Small intestine (tissue), 7 donors: ENCODE results near the gene CD6. TPM values are rescaled to one million over a fixed set of nuclear protein-coding genes. Genes with fewer than 3 reads are reported as not detected.
A peak's percentile ranks its signal among the peaks of the same experiment; 100 is the strongest.

Experiments used
- DNase-seq, 2 donors: peaks; one replicate each; pipeline versions ENCODE4 v3.0.0 to v3.0.0-alpha.2; 2013
- FAIRE-seq: peaks from 2 replicates; lab custom pipeline; 2012; peaks lifted over from hg19 to GRCh38; lab: Jason Lieb, UNC
- H3K27ac ChIP-seq, 3 donors: one replicate each; pipeline ENCODE4 v1.5.1; 2013; ENCODE audit warnings: low read length in 2 of 3, mild to moderate bottlenecking in 2 of 3, control low read depth in 1 of 3, inconsistent platforms in 1 of 3, low read depth in 1 of 3, moderate library complexity in 1 of 3
- H3K27me3 ChIP-seq, 3 donors: one replicate each; pipeline ENCODE4 v1.6.1; 2013; ENCODE audit warnings: low read length in 3 of 3, inconsistent platforms in 1 of 3; ENCODE audit not compliant: control insufficient read depth in 3 of 3, insufficient read depth in 3 of 3
- H3K36me3 ChIP-seq, 3 donors: one replicate each; pipeline ENCODE4 v1.6.1; 2013; ENCODE audit warnings: low read length in 3 of 3, inconsistent platforms in 1 of 3, low read depth in 1 of 3, mild to moderate bottlenecking in 1 of 3, moderate library complexity in 1 of 3; ENCODE audit not compliant: control insufficient read depth in 3 of 3, insufficient read depth in 2 of 3
- H3K4me1 ChIP-seq, 3 donors: one replicate each; pipeline ENCODE4 v1.6.1; 2013; ENCODE audit warnings: low read length in 2 of 3, inconsistent platforms in 1 of 3, low read depth in 1 of 3, mild to moderate bottlenecking in 1 of 3, moderate library complexity in 1 of 3; ENCODE audit not compliant: control insufficient read depth in 3 of 3, insufficient read depth in 2 of 3
- H3K4me3 ChIP-seq, 3 donors: one replicate each; pipeline ENCODE4 v1.5.1; 2013; ENCODE audit warnings: low read length in 3 of 3, control low read depth in 1 of 3, inconsistent platforms in 1 of 3, low read depth in 1 of 3, mild to moderate bottlenecking in 1 of 3, moderate library complexity in 1 of 3
- H3K9me3 ChIP-seq, 2 donors: one replicate each; pipeline ENCODE4 v1.6.1; 2013; ENCODE audit warnings: low read depth in 1 of 2, low read length in 1 of 2; ENCODE audit not compliant: control insufficient read depth in 2 of 2, insufficient read depth in 1 of 2
- WGBS, 3 donors: extraction: QIAGEN DNeasy Blood & Tissue Kit; methylation state at CpG; one replicate each; pipeline ENCODE4 v1.1.7; 2013; 5-methylcytosine and 5-hydroxymethylcytosine counted together
- polyA plus RNA-seq, 4 donors: library from polyadenylated mRNA; stranded (reverse) in 3 of 4; unstranded in 1 of 4; fragments of 200-250 nt in 3 of 4; fragments of 120-200 nt in 1 of 4; gene quantifications; one replicate each; pipeline versions ENCODE4 v1.2.1 to v1.2.3, GENCODE V29; 2013
- donor health status: healthy with polysubstance abuse.
- donor health status: control.
- donor health status: control.
- donor health status: Bipolar disorder and iron deficiency.
- donor health status: healthy.

Gene CD6
- polyA plus RNA-seq, 4 donors, result 1.3 to 5.1 (median 1.7) TPM

GRCh38 chr11:61042961-61043540 lies 71.6 kb downstream of the CD6 start:
- DNase-seq (no peak), FAIRE-seq (no peak)
- Histone ChIP-seq H3K27me3 (no peaks in the 10 kb centered on the region), H3K4me1 (peaks cover 0 to 7% (median 0%) of the 10 kb centered on the region in 3 donors), H3K4me3 (no peak overlapping the region), H3K9me3 (no peaks in the 10 kb centered on the region), H3K36me3 (no peaks in the 10 kb centered on the region), H3K27ac (peak overlapping the region in 2 of 3 donors; percentile 14 to 25)
- 82 to 89% (median 88%) methylated on average over 14 of the region's 14 CpGs for WGBS, 3 donors

- Histone ChIP-seq H3K27me3 (peaks cover 0 to 2% (median 0%) of the 10 kb centered on the region in 3 donors), H3K36me3 (no peaks in the 10 kb centered on the region), H3K27ac (no peak overlapping the region), H3K4me1 (peaks cover 0 to 7% (median 0%) of the 10 kb centered on the region in 3 donors), H3K9me3 (no peaks in the 10 kb centered on the region), H3K4me3 (no peak overlapping the region)
- FAIRE-seq (no peak), DNase-seq (no peak)
- WGBS, 3 donors, result 80 to 84% (median 80%) methylated on average over 7 of the region's 7 CpGs
Observed at GRCh38 chr11:61045271-61045670, 73.8 kb downstream of the CD6 start.

- FAIRE-seq, result no peak
- WGBS, 3 donors, result 52 to 71% (median 64%) methylated on average over 2 of the region's 2 CpGs
- Histone ChIP-seq H3K4me1 (peaks cover 0 to 3% (median 0%) of the 10 kb centered on the region in 3 donors), H3K4me3 (no peak overlapping the region), H3K36me3 (no peaks in the 10 kb centered on the region), H3K9me3 (no peaks in the 10 kb centered on the region), H3K27ac (no peak overlapping the region), H3K27me3 (peaks cover 0 to 2% (median 0%) of the 10 kb centered on the region in 3 donors)
- DNase-seq, result no peak
Observed at GRCh38 chr11:61046833-61047232, 75.4 kb downstream of the CD6 start.

- DNase-seq (no peak), FAIRE-seq (no peak)
- 61 to 71% (median 68%) methylated on average over 12 of the region's 12 CpGs for WGBS, 3 donors
- Histone ChIP-seq H3K27ac (no peak overlapping the region), H3K9me3 (no peaks in the 10 kb centered on the region), H3K4me3 (no peak overlapping the region), H3K4me1 (no peaks in the 10 kb centered on the region), H3K27me3 (peaks cover 0 to 2% (median 0%) of the 10 kb centered on the region in 3 donors), H3K36me3 (no peaks in the 10 kb centered on the region)
Observed at GRCh38 chr11:61048368-61049062, 77.0 kb downstream of the CD6 start.

- H3K36me3 ChIP-seq, result no peaks in the 10 kb centered on the region
- H3K4me1 ChIP-seq, result no peaks in the 10 kb centered on the region
- H3K9me3 ChIP-seq, result no peaks in the 10 kb centered on the region
- FAIRE-seq (no peak), DNase-seq (no peak)
- 43 to 49% (median 48%) methylated on average over 4 of the region's 4 CpGs for WGBS, 3 donors
- H3K27me3 ChIP-seq, result peaks cover 0 to 2% (median 0%) of the 10 kb centered on the region in 3 donors
- H3K27ac ChIP-seq, result no peak overlapping the region
- no peak overlapping the region for H3K4me3 ChIP-seq
Observed at GRCh38 chr11:61049063-61049377, 77.5 kb downstream of the CD6 start.

GRCh38 chr11:61049859-61050258 lies 78.4 kb downstream of the CD6 start:
- Histone ChIP-seq H3K9me3 (no peaks in the 10 kb centered on the region), H3K4me3 (no peak overlapping the region), H3K27ac (no peak overlapping the region), H3K36me3 (no peaks in the 10 kb centered on the region), H3K27me3 (peaks cover 0 to 2% (median 0%) of the 10 kb centered on the region in 3 donors), H3K4me1 (no peaks in the 10 kb centered on the region)
- WGBS, 3 donors, result 40 to 48% (median 46%) methylated on average over 2 of the region's 2 CpGs
- FAIRE-seq, result no peak
- DNase-seq, result no peak

- DNase-seq (no peak), FAIRE-seq (no peak)
- Histone ChIP-seq H3K4me1 (no peaks in the 10 kb centered on the region), H3K4me3 (no peak overlapping the region), H3K9me3 (no peaks in the 10 kb centered on the region), H3K27me3 (peaks cover 0 to 2% (median 0%) of the 10 kb centered on the region in 3 donors), H3K36me3 (no peaks in the 10 kb centered on the region), H3K27ac (no peak overlapping the region)
- WGBS, 3 donors, result 85 to 88% (median 85%) methylated on average over 12 to 13 of the region's 13 CpGs
Observed at GRCh38 chr11:61052182-61052972, 80.9 kb downstream of the CD6 start.

GRCh38 chr11:61053191-61053590 lies 81.7 kb downstream of the CD6 start:
- 75 to 82% (median 75%) methylated on average over 6 of the region's 6 CpGs for WGBS, 3 donors
- Histone ChIP-seq H3K27me3 (peaks cover 0 to 2% (median 0%) of the 10 kb centered on the region in 3 donors), H3K4me3 (no peak overlapping the region), H3K9me3 (no peaks in the 10 kb centered on the region), H3K4me1 (no peaks in the 10 kb centered on the region), H3K27ac (no peak overlapping the region), H3K36me3 (no peaks in the 10 kb centered on the region)
- DNase-seq (no peak), FAIRE-seq (no peak)
